NT2/D1 (cell line): ENCODE data around the gene TMPRSS13.

ENCODE experiments used
- YY1 ChIP-seq: IDR thresholded peaks from 2 replicates; pipeline ENCODE4 v1.6.1; 2011; ENCODE audit not compliant: insufficient read length, insufficient read depth
- ZNF274 ChIP-seq: IDR thresholded peaks from 2 replicates; pipeline ENCODE4 v1.6.1; 2011; ENCODE audit warnings: mild to moderate bottlenecking, low read depth, low read length

DNA sequence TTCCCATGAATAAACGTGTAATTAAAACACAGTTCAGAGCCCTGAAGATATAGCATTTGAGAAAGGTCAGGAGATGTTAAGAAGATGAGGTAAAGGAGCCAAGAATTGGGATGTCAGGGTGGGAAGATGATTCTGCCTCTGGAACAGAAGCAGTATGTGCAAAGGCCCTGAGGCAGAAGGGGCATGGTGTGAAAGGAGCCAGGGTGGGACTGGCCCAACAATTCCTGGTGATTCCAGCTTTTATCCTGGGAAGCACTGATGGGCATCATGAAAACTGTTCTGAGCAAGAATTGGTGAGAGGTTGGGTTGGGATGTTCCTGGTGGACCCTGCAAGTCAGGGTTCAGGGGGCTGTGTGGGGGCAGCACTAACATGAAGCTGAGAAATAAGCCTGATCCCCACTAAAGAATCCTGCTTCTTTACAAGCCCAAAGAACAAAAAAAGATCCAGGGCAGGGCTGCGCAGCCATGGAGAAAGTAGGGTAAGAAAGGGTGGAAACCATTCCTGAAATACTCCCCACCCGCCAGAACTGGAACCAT is 50.2 kb downstream of the TMPRSS13 start:
- TF ChIP-seq ZNF274 (no peak), YY1 (no peak)
